Measurements from ENCODE around the gene CHST12. TPM values are rescaled to one million over a fixed set of nuclear protein-coding genes. Genes with fewer than 3 reads are reported as not detected.

Gene CHST12
- polyA plus RNA-seq, 2 of the 4 experiments (the other 2 are of a cell fraction) = 5.6 to 12.0 TPM

DNA sequence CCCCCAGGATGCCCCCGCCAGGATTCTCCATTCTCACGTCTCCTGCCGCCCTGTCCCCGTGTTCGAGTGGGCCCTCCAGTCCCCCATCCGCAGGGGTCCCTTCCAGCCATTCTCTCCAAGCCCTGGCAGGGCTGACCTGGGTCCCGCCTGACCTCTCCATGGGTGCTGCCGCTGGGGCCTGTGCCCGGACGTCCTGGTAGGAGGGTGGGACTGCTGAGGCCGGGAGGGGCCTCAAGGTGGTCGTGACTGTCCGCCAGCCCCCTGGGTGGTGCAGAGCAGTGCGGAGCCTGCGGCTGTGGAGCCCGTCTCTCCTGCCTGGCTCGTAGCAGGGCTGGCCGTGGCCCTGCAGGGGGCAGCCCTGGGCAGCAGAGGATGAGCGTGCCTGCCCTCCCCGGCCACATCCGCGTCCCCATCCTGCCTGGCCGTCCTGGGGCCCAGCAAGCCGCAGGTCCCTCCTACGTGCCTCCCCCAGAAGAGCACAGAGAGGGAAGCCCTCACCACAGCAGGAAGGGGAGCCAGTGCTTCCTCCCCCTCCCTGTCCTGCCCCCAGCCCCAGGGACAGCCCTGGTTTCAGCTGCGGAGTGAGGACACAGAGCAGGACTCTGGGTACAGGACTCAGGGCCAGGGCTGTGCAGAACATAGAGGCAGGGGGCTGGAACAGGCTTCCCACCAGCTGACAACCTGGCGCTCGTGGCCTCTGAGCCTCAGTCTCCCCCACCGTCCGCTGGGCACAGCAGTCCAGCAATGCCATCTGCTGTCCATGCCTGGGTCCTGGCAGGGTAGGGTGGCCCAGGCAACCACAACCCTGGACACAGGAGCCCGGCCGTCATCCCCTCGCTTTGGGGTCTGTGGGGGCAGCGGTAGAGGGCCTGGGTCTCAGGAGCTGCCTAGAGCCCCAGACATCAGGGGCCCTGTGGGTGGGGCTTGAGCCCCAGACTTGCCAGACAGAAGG is 74.3 kb downstream of the CHST12 start:
- no peak for FAIRE-seq
- ChIA-PET POLR2A (no interaction called here), CTCF (interaction anchor here (0.6 to 5.9 kb wide), 27 partner anchors 9 to 233 kb away, joined by 3 to 45 read pairs (median 4); no protein-coding TSS in a partner anchor)
- peaks cover 1% of the 10 kb centered on the region; the same call in 2 of the 3 replicates for H3K9me3 ChIP-seq
- TF ChIP-seq MAFK (IDR thresholded peaks at IDR 0.05; ENCODE audit: partially characterized antibody) (no peak), MYC (IDR thresholded peaks at IDR 0.05; ENCODE audit: borderline replicate concordance, low read length) (peak; percentile 32; the same call in 1 of the 2 replicates), POLR2A (IDR thresholded peaks at IDR 0.05; ENCODE audit: low read length) (no peak), RARB (CRISPR knock-in tag; IDR thresholded peaks at IDR 0.05) (no peak), PHF8 (IDR thresholded peaks at IDR 0.05; ENCODE audit: borderline replicate concordance, low read depth) (no peak), CBX2 (IDR thresholded peaks at IDR 0.05; ENCODE audit: borderline replicate concordance, low read depth) (no peak), RAD21 (conservative IDR thresholded peaks at IDR 0.05 in 1 of 2, IDR thresholded peaks at IDR 0.05 in 1 of 2) (peak; percentile 87 to 91), KDM5A (IDR thresholded peaks at IDR 0.05) (no peak), HOXB13 (CRISPR knock-in tag; IDR thresholded peaks at IDR 0.05; ENCODE audit: low read depth) (no peak), ZFP36 (IDR thresholded peaks at IDR 0.05; ENCODE audit: borderline replicate concordance, partially characterized antibody) (no peak), CBX8 (IDR thresholded peaks at IDR 0.05) (no peak), SMC3 (IDR thresholded peaks at IDR 0.05) (peak; percentile 88), NPAS2 (CRISPR knock-in tag; IDR thresholded peaks at IDR 0.05; ENCODE audit: borderline replicate concordance) (no peak), TP53 (CRISPR knock-in tag; IDR thresholded peaks at IDR 0.05) (no peak), TFCP2L1 (CRISPR knock-in tag; IDR thresholded peaks at IDR 0.05) (no peak), SREBF2 (IDR thresholded peaks at IDR 0.05) (no peak), EP300 (IDR thresholded peaks at IDR 0.05) (no peak), CHD4 (IDR thresholded peaks at IDR 0.05; ENCODE audit: borderline replicate concordance) (no peak), FOSB (CRISPR knock-in tag; IDR thresholded peaks at IDR 0.05) (no peak), HEYL (CRISPR knock-in tag; IDR thresholded peaks at IDR 0.05) (no peak), BHLHE40 (IDR thresholded peaks at IDR 0.05; ENCODE audit: low read depth, low read length) (no peak)
- TF ChIP-seq, protein P1, sequence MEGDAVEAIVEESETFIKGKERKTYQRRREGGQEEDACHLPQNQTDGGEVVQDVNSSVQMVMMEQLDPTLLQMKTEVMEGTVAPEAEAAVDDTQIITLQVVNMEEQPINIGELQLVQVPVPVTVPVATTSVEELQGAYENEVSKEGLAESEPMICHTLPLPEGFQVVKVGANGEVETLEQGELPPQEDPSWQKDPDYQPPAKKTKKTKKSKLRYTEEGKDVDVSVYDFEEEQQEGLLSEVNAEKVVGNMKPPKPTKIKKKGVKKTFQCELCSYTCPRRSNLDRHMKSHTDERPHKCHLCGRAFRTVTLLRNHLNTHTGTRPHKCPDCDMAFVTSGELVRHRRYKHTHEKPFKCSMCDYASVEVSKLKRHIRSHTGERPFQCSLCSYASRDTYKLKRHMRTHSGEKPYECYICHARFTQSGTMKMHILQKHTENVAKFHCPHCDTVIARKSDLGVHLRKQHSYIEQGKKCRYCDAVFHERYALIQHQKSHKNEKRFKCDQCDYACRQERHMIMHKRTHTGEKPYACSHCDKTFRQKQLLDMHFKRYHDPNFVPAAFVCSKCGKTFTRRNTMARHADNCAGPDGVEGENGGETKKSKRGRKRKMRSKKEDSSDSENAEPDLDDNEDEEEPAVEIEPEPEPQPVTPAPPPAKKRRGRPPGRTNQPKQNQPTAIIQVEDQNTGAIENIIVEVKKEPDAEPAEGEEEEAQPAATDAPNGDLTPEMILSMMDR (IDR thresholded peaks at IDR 0.05) = peak; percentile 80
- TF ChIP-seq, protein P2, sequence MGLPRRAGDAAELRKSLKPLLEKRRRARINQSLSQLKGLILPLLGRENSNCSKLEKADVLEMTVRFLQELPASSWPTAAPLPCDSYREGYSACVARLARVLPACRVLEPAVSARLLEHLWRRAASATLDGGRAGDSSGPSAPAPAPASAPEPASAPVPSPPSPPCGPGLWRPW (IDR thresholded peaks at IDR 0.05) = no peak
- TF ChIP-seq, protein P3, sequence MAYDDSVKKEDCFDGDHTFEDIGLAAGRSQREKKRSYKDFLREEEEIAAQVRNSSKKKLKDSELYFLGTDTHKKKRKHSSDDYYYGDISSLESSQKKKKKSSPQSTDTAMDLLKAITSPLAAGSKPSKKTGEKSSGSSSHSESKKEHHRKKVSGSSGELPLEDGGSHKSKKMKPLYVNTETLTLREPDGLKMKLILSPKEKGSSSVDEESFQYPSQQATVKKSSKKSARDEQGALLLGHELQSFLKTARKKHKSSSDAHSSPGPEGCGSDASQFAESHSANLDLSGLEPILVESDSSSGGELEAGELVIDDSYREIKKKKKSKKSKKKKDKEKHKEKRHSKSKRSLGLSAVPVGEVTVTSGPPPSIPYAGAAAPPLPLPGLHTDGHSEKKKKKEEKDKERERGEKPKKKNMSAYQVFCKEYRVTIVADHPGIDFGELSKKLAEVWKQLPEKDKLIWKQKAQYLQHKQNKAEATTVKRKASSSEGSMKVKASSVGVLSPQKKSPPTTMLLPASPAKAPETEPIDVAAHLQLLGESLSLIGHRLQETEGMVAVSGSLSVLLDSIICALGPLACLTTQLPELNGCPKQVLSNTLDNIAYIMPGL (CRISPR knock-in tag; IDR thresholded peaks at IDR 0.05; ENCODE audit: borderline replicate concordance) = no peak
- TF ChIP-seq, protein P4, sequence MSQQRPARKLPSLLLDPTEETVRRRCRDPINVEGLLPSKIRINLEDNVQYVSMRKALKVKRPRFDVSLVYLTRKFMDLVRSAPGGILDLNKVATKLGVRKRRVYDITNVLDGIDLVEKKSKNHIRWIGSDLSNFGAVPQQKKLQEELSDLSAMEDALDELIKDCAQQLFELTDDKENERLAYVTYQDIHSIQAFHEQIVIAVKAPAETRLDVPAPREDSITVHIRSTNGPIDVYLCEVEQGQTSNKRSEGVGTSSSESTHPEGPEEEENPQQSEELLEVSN (IDR thresholded peaks at IDR 0.05; ENCODE audit: borderline replicate concordance, low read depth) = no peak
- TF ChIP-seq, protein P5, sequence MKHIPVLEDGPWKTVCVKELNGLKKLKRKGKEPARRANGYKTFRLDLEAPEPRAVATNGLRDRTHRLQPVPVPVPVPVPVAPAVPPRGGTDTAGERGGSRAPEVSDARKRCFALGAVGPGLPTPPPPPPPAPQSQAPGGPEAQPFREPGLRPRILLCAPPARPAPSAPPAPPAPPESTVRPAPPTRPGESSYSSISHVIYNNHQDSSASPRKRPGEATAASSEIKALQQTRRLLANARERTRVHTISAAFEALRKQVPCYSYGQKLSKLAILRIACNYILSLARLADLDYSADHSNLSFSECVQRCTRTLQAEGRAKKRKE (CRISPR knock-in tag; IDR thresholded peaks at IDR 0.05; ENCODE audit: low read depth) = no peak
- H3K4me2 ChIP-seq = peak overlapping the region; percentile 63
- H3K4me1 ChIP-seq = peaks cover 10% of the 10 kb centered on the region; the same call in 1 of the 3 replicates
- peak overlapping the region; percentile 31 to 76; a peak in 4 of 6 replicates for H3K27ac ChIP-seq
- H3K4me3 ChIP-seq = no peak overlapping the region
- DNase-seq (ENCODE audit: low read depth in 1 of 2, low spot score in 1 of 2) = peak; percentile 53 to 93
- peak; percentile 86 to 97 for ATAC-seq
- 15% methylated on average over 19 of the region's 34 CpGs for WGBS (ENCODE audit: missing lambda C conversion rate)

All from A549 (cell line).